Femur (tissue), 1 donor: ENCODE data around the gene CMTM8.
"Not testable (repeated sequence)": the region's sequence is repeated elsewhere in the genome, so short reads cannot be mapped to it uniquely, and the experiment has no call there.

Experiments
- DNase-seq: peaks from one replicate; pipeline ENCODE4 v3.0.0-alpha.2; 2017

Gene CMTM8, protein sequence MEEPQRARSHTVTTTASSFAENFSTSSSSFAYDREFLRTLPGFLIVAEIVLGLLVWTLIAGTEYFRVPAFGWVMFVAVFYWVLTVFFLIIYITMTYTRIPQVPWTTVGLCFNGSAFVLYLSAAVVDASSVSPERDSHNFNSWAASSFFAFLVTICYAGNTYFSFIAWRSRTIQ

GRCh38 chr3:32238453-32239306, at the start of gene CMTM8:
CMTM8 (plus strand) TSS chr3:32238680; CDS start chr3:32238973, 293 bp downstream.
- peak; percentile 64 for DNase-seq

DNA sequence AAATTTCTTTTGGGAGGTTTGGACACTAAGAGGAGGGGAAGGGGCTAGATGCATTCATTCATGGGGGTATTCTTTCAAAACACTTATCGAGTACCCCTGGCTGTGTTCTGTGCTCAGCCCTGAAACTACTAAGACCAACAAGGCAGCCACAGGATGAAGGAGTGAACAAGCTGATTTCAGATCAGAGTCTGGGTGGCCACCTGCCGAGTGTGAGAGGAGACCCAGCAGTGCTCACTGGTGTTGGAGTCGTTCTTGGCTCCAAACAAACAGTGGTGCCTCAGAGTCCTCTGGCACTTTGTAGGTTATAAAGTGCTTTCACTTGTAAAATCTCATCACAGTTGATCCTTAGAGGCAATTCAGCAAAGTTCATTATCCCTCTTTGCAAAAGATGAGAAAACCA, 48.8 kb upstream of the CMTM8 start:
- DNase-seq, result no peak

DNA sequence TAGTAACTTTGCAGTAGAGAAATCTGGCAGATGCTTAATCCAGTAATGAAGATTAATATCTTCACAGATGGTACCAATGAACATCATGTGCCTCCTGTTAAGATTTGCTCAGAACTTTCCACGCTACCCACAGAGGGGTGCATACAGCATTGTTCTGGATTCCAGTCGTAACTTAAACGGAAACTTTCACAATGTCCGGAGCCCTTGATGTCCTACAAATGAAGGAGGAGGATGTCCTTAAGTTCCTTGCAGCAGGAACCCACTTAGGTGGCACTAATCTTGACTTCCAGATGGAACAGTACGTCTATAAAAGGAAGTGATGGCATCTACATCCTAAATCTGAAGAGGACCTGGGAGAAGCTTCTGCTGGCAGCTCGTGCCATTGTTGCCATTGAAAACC, 47.9 kb upstream of the CMTM8 start:
- DNase-seq, result not testable (repeated sequence)

GRCh38 chr3:32193101-32193500, 45.4 kb upstream of the CMTM8 start:
- DNase-seq, result no peak

GRCh38 chr3:32194653-32195052, 43.8 kb upstream of the CMTM8 start:
- no peak for DNase-seq

DNA sequence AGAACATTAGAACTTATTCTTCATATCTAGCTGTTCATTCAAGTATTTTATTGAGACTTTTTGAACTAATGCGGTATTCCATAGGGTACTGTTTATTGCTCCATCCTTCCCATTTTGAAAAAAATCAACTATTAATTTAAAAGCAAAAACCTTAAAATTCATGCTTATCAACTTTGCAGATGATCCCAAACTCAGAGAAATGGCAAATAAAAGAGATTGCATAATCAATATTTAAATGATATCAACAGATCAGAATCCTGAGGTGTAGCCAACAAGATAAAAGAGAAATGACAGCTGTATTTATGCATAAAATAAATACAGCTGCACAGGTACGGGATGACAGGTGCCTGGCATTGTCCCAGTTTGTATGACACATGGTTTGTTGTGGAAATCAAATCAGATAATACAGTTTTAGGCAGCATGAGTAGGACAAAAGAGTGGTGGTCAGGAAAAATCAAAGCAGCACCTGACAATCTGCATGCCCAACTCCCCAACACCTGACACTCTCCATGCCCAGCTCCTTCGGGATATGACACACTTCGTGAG, 42.4 kb upstream of the CMTM8 start:
- no peak for DNase-seq

DNA sequence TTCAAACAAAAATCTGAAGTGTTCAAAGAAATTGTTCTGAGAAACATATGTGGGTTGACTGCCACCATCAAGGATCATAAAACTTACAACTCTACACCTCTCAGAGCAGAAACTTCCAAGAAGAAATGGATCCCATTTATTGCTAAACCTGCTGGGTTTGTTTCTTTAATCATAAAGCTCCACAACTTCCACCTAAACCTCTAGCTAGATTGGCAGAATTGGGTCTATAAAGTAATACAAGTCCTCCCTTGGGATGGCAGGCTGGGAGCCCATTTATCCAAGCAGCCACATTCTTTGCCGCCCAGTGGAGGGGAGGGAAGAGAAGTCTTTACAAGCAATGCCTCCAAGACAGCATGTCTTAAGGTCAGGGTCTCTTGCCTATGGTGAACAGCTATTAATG, 40.5 kb upstream of the CMTM8 start:
- no peak for DNase-seq

- no peak for DNase-seq
These were observed 39.8 kb upstream of the CMTM8 start for GRCh38 chr3:32198714-32199113.

DNA sequence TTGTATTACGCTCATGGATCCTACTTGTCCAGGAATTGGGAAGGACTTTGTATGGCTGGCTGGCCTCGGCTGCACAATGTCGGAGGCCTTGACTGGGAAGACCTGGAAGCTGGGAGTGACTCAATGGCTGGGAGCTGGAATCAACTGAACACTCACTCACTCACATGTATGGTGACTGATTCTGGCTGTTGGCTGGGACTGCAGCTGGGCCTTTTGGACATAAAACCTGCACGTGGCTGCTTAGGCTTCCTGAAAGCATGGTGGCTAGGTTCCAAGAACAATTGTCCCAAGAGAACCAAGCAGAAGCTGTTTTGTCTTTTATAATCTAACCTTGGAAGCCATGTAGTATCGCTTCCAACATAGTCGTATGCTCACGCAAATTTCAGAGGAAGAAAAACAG, 38.0 kb upstream of the CMTM8 start:
- DNase-seq, result peak; percentile 82

DNA sequence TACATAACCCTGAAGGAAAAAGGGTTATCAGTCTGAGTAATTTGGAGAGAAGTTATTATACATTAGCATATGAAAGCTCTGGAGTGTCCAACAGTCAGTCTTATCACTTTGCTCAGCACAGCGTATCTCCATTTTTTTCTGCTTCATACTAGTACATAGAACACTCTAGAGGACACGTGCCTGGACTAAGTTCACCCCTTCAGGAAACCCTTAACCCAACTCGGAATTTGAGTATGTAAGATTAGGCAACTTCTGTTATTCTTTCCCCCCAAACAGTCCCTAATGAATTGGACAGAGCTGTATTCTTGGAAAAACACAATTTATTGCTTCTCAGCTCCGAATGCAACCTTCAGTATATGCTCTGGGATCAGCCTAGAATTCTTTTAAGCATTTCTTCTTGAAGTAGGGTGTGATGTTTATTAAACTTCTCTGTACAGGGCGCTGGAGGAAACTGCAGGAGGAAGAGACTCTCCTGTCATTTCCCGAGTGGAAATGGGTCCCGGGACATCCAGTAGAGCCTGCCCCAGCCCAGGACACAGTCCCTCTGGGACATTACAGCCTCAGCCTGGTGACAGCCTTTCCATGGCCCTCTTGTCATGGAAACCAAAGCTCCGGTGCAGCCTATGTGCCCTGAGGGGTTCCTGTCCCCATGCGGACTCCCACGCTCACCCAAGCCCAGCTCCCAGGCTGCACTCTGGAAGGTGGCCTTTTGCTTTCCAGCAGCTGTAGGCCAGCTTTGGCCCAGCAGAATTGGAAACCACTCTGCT, 37.3 kb upstream of the CMTM8 start:
- no peak for DNase-seq

DNA sequence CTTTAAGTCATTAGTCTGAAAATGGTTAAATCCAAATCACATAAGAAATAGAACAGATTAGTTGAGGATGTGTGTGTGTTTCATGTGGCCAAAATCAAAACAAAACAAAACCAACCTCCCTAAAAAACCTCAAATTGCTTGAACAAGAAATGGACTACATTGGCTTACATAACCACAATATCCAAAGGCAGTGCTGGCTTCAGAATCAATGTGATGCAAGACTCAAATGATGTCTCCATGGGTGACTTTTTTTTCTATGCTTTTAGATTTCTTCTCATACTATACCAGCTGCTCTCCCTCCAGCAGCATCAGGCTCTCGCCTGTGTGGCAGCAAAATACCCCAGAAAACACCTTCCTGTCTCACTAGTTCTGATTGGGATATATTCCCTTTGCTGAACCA, 36.0 kb upstream of the CMTM8 start:
- no peak for DNase-seq

DNA sequence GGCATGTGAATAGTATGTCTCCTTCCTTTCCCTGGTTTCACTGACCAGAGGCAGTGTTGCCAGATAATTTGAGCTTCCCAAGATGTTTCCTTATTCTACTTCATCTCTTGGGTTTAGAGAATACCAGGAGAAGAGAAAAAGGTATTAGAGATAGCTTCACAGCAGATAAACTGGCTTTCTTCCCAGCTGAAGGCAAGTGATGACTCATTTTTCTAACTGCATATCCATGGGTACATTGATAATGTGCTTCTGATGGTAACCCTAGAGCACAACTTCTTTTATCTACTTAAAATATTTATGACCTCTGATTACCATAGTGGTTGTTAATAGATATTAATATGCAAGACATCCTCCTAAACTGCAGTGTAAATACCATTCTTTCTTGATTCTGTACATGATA, 34.6 kb upstream of the CMTM8 start:
- no peak for DNase-seq

DNA sequence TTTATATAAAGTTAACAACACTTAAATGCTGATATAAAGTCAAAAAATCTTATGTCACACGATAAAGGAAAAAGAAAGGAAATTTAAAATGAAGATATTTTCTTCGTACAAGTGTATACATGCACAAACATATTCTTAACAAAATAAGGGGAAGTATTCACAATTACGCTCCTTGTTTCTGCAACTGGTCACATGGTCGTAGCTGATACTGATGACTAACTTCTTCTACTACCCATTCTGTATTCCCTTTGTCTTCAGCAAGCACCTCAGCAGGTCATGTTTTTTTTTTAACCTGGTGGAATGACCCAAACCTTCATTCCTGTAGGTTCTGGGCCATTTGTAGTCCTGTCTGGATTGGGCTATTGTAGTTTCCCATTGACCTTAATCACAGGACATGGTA, 30.0 kb upstream of the CMTM8 start:
- no peak for DNase-seq

DNA sequence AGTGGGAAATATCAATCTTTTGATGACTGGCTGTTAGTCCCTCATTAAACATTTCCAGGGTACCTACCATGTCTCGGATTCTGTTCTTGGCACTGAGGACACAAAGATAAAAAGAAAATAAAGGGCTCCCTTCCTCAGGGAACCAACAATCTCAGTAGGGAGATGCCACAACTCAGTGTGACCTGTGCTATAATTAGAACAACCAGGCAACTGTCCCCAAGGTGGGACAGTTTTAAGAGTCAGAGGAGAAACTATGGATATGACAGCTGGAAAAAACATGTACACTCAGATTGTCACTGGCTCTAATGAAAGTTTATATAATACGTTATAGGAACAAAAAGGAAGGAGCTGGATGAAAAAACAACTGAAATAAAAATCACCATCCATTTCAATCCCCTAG, 23.3 kb upstream of the CMTM8 start:
- no peak for DNase-seq

- DNase-seq, result no peak
These were observed 22.2 kb upstream of the CMTM8 start for GRCh38 chr3:32216172-32216783.

GRCh38 chr3:32217339-32217738, 21.1 kb upstream of the CMTM8 start:
- DNase-seq, result no peak

DNA sequence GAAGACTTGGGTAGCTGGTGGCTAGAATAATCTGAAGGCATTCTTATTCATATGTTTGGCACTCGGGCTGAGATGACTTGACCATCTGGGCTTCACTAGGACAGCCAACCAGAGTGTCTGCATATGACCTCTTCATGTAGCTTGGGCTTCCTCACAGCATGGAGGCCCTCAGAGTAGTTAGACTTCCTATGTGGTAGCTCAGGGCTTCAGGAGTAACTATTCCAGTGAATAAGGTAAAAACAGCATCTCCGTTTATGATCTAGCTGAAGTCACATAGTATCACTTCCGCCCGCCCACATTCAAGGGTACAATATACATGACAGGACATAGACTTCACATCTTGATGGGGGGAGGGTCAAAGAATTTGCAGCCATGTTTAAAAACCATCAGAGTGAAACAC, 18.9 kb upstream of the CMTM8 start:
- DNase-seq, result no peak

- no peak for DNase-seq
These were observed 18.5 kb upstream of the CMTM8 start for GRCh38 chr3:32220006-32220405.

- DNase-seq, result no peak
These were observed 15.5 kb upstream of the CMTM8 start for GRCh38 chr3:32222950-32223349.

DNA sequence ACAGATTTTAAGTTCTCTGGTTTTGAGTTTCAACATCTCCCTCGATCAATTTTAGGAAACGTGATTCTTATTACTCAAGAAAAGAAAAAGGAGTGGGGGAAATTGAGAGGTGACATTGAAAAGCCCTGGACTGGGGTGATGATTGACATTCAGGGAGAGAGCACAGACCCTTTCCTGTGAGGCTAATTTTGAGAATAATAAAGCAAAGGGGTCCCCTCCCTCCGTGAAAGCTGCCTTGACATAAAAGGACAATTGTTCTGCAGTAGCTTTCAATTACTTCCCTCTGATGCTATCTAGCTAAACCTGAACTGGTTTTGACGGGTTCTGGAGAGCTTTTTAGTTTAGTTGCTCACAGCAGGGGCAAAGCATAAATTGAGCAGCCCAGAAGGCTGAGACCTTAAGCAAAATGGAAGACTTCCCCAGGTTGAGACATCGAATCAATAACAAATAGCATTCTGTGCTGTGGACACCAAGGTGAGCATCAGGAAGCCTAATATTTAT, 14.4 kb upstream of the CMTM8 start:
- no peak for DNase-seq

GRCh38 chr3:32226875-32227500, 11.5 kb upstream of the CMTM8 start:
- no peak for DNase-seq

DNA sequence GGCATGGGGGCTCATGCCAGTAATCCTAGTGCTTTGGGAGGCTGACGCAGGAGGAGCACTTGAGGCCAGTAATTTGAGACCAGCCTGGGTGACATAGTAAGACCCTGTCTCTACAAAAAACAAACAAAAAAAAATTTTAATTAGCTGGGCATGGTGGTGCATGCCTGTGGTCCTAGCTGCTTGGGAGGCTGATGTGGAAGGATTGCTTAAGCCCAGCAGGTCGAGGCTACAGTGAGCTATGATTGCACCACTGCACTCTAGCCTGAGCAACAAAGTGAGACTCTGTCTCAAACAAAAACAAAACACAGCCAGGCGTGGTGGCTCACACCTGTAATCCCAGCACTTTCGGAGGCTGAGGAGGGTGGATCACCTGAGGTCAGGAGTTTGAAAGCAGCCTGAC, 9.7 kb upstream of the CMTM8 start:
- not testable (repeated sequence) for DNase-seq
